GM12872 (cell line): ENCODE results near the gene RAB21.

ENCODE experiments used
- TF ChIP-seq, protein P1 (sequence below): IDR thresholded peaks from 3 replicates; pipeline ENCODE4 v1.5.1; 2011; ENCODE audit warnings: low read depth, mild to moderate bottlenecking, low read length, moderate library complexity; ENCODE audit not compliant: insufficient read depth

The RAB21 gene

DNA sequence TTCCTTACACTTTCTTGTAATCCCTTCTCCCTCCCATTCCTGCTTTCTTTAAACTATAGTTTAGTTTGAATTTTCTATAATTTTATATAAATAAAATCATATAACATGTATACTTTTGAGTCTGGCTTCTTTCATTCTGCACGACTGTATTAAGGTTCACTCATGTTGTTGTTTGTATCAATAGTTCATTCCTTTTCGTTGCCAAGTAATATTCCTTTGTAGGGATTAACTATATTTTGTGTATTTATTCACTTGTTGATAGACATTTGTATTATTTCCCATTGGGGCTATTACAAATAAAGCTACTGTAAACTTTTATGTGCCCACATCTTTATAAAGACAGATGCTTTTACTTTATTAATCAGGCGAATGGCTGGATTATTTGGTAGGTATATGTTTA, 45.5 kb downstream of the RAB21 start:
- TF ChIP-seq, protein P1, sequence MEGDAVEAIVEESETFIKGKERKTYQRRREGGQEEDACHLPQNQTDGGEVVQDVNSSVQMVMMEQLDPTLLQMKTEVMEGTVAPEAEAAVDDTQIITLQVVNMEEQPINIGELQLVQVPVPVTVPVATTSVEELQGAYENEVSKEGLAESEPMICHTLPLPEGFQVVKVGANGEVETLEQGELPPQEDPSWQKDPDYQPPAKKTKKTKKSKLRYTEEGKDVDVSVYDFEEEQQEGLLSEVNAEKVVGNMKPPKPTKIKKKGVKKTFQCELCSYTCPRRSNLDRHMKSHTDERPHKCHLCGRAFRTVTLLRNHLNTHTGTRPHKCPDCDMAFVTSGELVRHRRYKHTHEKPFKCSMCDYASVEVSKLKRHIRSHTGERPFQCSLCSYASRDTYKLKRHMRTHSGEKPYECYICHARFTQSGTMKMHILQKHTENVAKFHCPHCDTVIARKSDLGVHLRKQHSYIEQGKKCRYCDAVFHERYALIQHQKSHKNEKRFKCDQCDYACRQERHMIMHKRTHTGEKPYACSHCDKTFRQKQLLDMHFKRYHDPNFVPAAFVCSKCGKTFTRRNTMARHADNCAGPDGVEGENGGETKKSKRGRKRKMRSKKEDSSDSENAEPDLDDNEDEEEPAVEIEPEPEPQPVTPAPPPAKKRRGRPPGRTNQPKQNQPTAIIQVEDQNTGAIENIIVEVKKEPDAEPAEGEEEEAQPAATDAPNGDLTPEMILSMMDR, result no peak

DNA sequence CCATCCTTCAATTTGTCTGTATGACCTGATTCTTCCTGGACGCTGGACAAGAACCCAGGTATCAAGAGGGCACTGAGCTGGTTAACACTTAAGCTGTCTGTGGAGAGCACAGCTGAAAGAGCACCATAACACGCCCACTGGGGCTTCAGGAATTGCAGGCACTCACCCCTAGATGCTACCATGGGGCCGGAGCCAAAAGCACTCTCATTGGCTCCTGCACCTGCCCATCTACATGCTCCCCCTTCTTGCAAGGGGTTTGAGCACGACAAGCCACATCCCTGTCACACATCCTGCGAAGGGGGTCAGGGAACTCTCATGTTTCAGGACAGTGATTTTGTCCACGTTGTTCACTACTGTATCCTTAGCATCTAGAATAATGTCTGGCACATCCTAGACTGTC, 49.8 kb downstream of the RAB21 start:
- TF ChIP-seq, protein P1, result no peak

DNA sequence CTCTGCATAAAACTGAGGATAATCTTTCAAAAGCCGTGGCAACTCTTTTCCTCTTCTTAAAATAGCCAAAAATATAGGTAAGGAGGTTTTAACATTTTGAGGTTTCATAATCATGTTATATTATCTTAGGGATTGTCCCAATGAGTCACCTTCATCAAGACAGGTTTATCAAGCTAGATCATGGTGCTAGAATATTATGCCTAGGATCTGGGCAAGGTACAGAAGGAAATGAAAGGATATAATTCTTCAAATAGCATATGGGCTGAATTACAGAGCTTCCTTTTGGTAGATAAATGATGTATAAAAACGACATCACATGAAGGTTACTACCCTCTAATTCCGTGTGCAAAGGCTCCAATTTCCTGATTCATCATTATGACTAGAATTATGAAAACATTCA, 56.3 kb downstream of the RAB21 start:
- TF ChIP-seq, protein P1, result no peak

DNA sequence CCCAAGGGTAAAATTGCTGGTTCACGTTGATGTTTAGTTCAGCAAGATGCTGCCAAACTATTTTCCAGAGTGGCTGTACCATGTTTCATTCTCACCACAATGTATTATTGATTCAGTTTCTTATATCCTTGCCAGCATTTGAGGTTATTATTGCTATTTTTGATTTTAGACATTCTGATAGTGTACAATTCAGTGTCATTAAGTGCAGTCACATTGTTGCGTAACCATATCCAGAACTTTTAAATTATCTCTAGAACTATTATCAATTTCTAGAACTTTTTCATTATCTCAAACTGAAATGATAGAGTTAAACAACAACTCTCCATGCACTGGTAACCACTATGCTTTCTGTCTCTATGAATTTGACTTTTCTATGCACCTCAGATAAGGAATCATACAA, 74.2 kb downstream of the RAB21 start:
- TF ChIP-seq, protein P1, result no peak

DNA sequence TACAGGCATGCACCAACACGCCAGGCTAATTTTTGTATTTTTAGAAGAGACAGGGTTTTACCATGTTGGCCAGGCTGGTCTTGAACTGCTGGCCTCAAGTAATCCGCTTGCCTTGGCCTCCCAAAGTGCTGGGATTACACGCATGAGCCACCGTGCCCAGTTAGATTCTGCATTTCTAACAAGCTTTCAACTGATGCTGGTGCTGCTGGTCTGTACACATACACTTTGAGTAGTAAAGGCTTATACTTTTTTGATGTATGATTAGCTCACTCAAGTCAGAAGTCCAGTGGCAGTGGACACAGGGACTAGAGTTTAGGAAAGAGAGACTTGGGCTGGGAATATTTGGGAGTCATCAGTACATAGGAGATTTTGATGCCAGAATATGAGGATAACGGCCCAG, 82.7 kb downstream of the RAB21 start:
- TF ChIP-seq, protein P1, result no peak

DNA sequence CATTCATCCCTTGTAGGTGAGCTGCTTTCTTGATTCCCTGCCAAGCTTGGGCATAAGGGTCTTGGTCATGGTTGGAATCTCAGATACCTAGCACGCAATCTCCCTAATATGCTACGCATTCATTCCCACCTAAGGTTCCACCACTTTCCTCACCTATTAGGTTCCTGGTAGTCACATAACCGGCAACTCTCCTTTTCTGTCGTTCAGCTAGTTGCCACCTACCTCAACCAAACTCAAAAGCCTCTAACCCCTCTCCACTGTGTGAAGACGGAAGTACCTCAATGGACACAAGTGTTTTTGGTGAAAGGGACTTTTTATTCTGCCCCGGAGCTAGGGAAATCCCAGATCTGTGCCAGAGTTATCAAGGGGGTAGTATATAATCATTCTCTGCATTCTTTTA, 83.6 kb downstream of the RAB21 start:
- TF ChIP-seq, protein P1, result no peak

DNA sequence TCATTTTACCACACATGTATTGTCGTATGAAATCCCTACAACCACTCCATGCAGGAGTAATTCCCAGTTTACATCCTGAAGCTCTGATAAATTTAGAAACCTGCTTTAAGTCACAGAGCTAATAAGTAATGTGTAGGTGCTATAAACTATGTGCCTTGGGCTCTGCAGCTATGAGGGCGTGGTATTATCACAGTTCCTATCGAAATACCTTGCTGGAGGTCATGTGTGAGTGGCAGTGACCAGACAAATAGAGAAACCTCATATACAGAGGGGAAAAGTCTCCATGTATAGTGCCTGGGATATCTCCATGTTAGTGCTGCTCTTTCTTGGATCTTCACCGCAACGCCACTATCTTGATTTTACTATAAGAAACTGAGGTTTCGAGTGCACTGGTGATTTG, 84.0 kb downstream of the RAB21 start:
- TF ChIP-seq, protein P1, result no peak
